22Rv1 (cell line): ENCODE measurements around the gene PLD1.
A peak's percentile ranks its signal among the peaks of the same experiment; 100 is the strongest.

Source experiments
- CTCF ChIP-seq: fragments of 450-650 bp; IDR thresholded peaks from 2 replicates; pipeline ENCODE4 v1.5.1; 2017; ENCODE audit warnings: mild to moderate bottlenecking
- ZFX ChIP-seq: fragments of 450-650 bp; IDR thresholded peaks from 2 replicates; pipeline ENCODE4 v1.6.1; 2017; ENCODE audit warnings: antibody characterized with exemption, borderline replicate concordance

- TF ChIP-seq CTCF: peak; percentile 82
- TF ChIP-seq ZFX: no peak
Measured at GRCh38 chr3:171566803-171567422, 243.4 kb downstream of the PLD1 start.
